HG03097 (cell line): Measurements from ENCODE around the gene PARP15.
"Not testable (repeated sequence)": the region's sequence is repeated elsewhere in the genome, so short reads cannot be mapped to it uniquely, and the experiment has no call there.

ENCODE experiments used
- ATAC-seq: cut with Tn5 transposase; IDR thresholded peaks from one replicate; pipeline ENCODE4 v1.9.1; 2021; ENCODE audit not compliant: unreplicated experiment, low FRiP score

PARP15 gene

GRCh38 chr3:122661633-122662032 is 84.2 kb downstream of the PARP15 start:
- ATAC-seq: no peak

GRCh38 chr3:122662505-122662904 is 85.1 kb downstream of the PARP15 start:
- no peak for ATAC-seq

- no peak for ATAC-seq
Measured at GRCh38 chr3:122665226-122665786, 87.9 kb downstream of the PARP15 start.

- ATAC-seq: no peak
Measured at GRCh38 chr3:122665881-122666280, 88.4 kb downstream of the PARP15 start.

- peak; percentile 79 for ATAC-seq
Measured at GRCh38 chr3:122668930-122669730, 91.7 kb downstream of the PARP15 start.

GRCh38 chr3:122671553-122671952 is 94.1 kb downstream of the PARP15 start:
- ATAC-seq: no peak

GRCh38 chr3:122674339-122674738 is 96.9 kb downstream of the PARP15 start:
- no peak for ATAC-seq

GRCh38 chr3:122676759-122677158 is 99.3 kb downstream of the PARP15 start:
- no peak for ATAC-seq

- ATAC-seq: no peak
Measured at GRCh38 chr3:122677216-122677615, 99.8 kb downstream of the PARP15 start.

GRCh38 chr3:122678506-122678905 is 101.1 kb downstream of the PARP15 start:
- ATAC-seq: no peak

GRCh38 chr3:122679085-122679881 is 101.8 kb downstream of the PARP15 start:
- ATAC-seq: peak; percentile 34

- no peak for ATAC-seq
Measured at GRCh38 chr3:122679882-122680474, 102.5 kb downstream of the PARP15 start.

- ATAC-seq: peak; percentile 42
Measured at GRCh38 chr3:122680475-122681283, 103.2 kb downstream of the PARP15 start, which contains the start of gene PARP14. Gene PARP14 (plus strand): TSS chr3:122680839. CDS start chr3:122680884, 45 bp downstream.

- ATAC-seq: no peak
Measured at GRCh38 chr3:122681284-122681973, 104.0 kb downstream of the PARP15 start.

- no peak for ATAC-seq
Measured at GRCh38 chr3:122681974-122682409, 104.5 kb downstream of the PARP15 start.

- ATAC-seq: not testable (repeated sequence)
Measured at GRCh38 chr3:122682778-122683411, 105.4 kb downstream of the PARP15 start.

GRCh38 chr3:122687298-122687697 is 109.8 kb downstream of the PARP15 start:
- ATAC-seq: no peak
